ENCODE measurements around the gene FBXW4. TPM values are rescaled to one million over a fixed set of nuclear protein-coding genes. Genes with fewer than 3 reads are reported as not detected.

Gene FBXW4
- total RNA-seq, 6 experiments from 2014 or later, result 15.1 to 29.5 (median 25.6) TPM

DNA sequence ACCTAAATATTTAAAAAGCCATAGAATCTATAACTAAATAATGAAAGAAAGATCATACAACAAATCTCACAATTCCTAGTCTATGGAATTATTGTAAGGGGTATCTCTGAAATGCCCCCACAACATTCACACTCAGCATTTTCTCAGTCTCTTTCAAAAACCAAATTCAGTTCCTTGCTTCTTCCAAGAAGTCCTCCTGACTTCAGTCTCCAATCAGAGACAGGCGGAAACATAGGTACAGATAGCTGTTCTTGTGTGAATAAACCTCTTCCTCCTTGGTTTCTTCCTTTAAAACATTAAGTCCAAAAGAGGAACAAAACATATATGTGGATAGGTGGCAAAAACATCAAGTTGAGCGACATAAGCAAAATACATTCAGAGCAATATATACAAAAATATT is 13.9 kb upstream of the FBXW4 start:
- Histone ChIP-seq H3K9me3 (no peaks in the 10 kb centered on the region), H3K4me1 (no peaks in the 10 kb centered on the region), H3K27me3 (no peaks in the 10 kb centered on the region), H3K36me3 (no peaks in the 10 kb centered on the region), H3K27ac (no peak overlapping the region), H3K4me3 (no peak overlapping the region)
- no peak for ATAC-seq
- intact Hi-C loops (cut with DNase I), result no loop called here
- WGBS (ENCODE audit: insufficient coverage, low coverage, low lambda C conversion rate, missing lambda C conversion rate), result 62% methylated on average over 2 of the region's 2 CpGs
- no peak for DNase-seq
- TF ChIP-seq POLR2A (IDR thresholded peaks at IDR 0.05), result no peak
- TF ChIP-seq, protein P1, sequence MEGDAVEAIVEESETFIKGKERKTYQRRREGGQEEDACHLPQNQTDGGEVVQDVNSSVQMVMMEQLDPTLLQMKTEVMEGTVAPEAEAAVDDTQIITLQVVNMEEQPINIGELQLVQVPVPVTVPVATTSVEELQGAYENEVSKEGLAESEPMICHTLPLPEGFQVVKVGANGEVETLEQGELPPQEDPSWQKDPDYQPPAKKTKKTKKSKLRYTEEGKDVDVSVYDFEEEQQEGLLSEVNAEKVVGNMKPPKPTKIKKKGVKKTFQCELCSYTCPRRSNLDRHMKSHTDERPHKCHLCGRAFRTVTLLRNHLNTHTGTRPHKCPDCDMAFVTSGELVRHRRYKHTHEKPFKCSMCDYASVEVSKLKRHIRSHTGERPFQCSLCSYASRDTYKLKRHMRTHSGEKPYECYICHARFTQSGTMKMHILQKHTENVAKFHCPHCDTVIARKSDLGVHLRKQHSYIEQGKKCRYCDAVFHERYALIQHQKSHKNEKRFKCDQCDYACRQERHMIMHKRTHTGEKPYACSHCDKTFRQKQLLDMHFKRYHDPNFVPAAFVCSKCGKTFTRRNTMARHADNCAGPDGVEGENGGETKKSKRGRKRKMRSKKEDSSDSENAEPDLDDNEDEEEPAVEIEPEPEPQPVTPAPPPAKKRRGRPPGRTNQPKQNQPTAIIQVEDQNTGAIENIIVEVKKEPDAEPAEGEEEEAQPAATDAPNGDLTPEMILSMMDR (IDR thresholded peaks at IDR 0.05), result no peak

DNA sequence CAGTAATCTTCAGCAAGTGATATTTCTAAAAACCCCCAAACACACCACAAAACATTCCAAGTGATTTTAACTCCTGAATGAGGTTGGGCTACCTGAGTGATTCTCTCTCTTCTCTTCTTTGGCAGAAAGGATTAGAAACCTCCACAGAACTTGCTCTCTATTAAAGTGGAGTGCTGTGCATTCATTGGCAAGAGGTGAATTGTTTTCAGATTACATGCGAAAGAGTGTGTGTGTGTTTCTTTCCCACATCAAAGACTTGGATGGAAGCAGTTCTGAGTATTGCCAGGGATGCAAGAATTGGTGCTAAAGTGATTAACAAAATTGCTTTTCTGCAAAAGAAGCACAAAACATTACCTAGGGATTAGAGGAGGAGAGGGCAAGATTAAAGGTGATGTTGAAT is 13.1 kb upstream of the FBXW4 start:
- ATAC-seq (no peak), DNase-seq (no peak)
- Histone ChIP-seq H3K4me1 (no peaks in the 10 kb centered on the region), H3K9me3 (no peaks in the 10 kb centered on the region), H3K36me3 (no peaks in the 10 kb centered on the region), H3K27me3 (no peaks in the 10 kb centered on the region), H3K27ac (no peak overlapping the region), H3K4me3 (no peak overlapping the region)
- TF ChIP-seq, protein P1 (IDR thresholded peaks at IDR 0.05), result no peak
- no peak for TF ChIP-seq POLR2A (IDR thresholded peaks at IDR 0.05)
- intact Hi-C loops (cut with DNase I), result no loop called here
- WGBS (ENCODE audit: insufficient coverage, low coverage, low lambda C conversion rate, missing lambda C conversion rate), result 22% methylated on average over 1 of the region's 1 CpG

DNA sequence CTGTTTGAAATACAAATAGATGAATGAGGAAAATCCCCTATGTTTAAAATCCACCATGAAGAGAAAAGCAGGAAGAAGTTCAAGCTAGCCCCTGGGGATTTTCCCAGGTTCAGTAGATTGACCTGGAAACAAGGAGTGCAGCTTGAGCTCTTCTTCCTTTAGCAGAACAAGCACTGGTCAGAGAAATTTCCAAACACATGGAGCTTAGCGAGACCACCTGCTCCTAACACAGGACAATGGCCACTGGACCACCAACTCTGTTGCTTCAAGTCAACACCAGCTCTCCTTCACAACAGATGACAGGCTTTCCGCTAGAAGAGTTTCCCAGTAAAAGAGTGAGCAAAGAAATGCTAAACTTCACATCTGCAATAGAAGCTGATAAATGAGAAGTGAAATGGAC is 9.4 kb upstream of the FBXW4 start:
- H3K36me3 ChIP-seq, result no peaks in the 10 kb centered on the region
- 100% methylated on average over 2 of the region's 2 CpGs for WGBS (ENCODE audit: insufficient coverage, low coverage, low lambda C conversion rate, missing lambda C conversion rate)

DNA sequence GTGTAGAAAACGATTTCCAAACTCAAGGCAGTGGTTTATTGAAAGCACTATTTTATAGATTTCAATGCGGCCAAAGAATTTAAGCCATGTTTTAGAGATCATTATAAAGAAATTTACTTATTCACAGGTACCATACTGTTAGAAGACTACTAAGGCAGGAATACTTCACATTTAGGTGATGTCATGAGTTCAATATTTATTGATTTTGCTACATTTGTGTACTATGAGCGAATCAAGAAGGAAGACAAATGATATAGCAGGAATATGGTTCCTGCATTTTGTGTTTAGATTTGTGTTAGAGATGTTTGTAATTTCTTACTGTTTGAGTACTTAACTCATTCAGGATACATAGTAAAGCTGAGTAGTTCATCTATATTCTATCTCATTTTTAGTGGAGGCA is 1.7 kb upstream of the FBXW4 start:
- Histone ChIP-seq H3K4me1 (peaks cover 0 to 14% (median 6%) of the 10 kb centered on the region in 4 donors), H3K27me3 (no peaks in the 10 kb centered on the region), H3K27ac (no peak overlapping the region), H3K36me3 (no peaks in the 10 kb centered on the region), H3K9me3 (no peaks in the 10 kb centered on the region), H3K4me3 (no peak overlapping the region)
- WGBS (ENCODE audit: insufficient coverage, low coverage, low lambda C conversion rate, missing lambda C conversion rate), result 86% methylated on average over 3 of the region's 3 CpGs
- intact Hi-C loops (cut with DNase I), result no loop called here
- ATAC-seq (no peak), DNase-seq (no peak)
- TF ChIP-seq POLR2A (IDR thresholded peaks at IDR 0.05), result no peak
- TF ChIP-seq, protein P1 (IDR thresholded peaks at IDR 0.05), result no peak

More for the DNA sequence above, 9.4 kb upstream of the FBXW4 start:
- Histone ChIP-seq H3K4me3 (no peak overlapping the region), H3K4me1 (no peaks in the 10 kb centered on the region), H3K9me3 (no peaks in the 10 kb centered on the region), H3K27me3 (no peaks in the 10 kb centered on the region), H3K27ac (no peak overlapping the region)
- intact Hi-C loops (cut with DNase I), result no loop called here
- ATAC-seq (no peak), DNase-seq (no peak)
- no peak for TF ChIP-seq POLR2A (IDR thresholded peaks at IDR 0.05)
- TF ChIP-seq, protein P1 (IDR thresholded peaks at IDR 0.05), result no peak

DNA sequence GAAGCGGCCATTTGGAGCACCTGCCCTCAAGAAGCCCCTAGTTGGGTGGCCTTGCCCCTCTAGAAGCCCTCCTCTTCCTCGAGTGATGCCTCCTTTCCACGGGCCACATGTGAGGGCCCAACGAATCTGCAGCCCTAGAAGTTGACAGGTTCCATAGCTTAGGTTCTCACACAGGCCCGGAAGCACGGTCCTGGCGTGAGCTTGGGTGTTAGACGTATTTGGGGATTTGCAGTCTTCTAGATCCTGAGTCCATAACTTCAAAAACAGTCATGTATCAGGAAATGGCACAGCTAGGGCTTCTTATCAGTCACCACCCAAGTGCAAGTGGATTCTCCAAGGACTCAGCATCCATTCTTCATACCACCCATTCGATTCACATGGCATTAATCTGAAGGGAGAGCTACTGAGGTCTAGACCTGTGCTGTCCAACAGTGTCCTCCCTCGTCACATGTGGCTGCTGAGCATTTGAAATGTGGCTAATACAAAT is 477 bp upstream of the FBXW4 start:
- H3K9me3 ChIP-seq, result no peaks in the 10 kb centered on the region
- peak overlapping the region; percentile 74 to 92 (median 87) for H3K4me3 ChIP-seq
- peak overlapping the region; percentile 88 to 96 (median 96) for H3K27ac ChIP-seq
- DNase-seq (no peak), ATAC-seq (no peak)
- TF ChIP-seq, protein P1 (IDR thresholded peaks at IDR 0.05), result no peak
- TF ChIP-seq POLR2A (IDR thresholded peaks at IDR 0.05), result no peak
- H3K4me1 ChIP-seq, result peaks cover 0 to 22% (median 11%) of the 10 kb centered on the region in 4 donors
- intact Hi-C loops (cut with DNase I), result no loop called here
- 90% methylated on average over 1 of the region's 10 CpGs for WGBS (ENCODE audit: insufficient coverage, low coverage, low lambda C conversion rate, missing lambda C conversion rate)
- no peaks in the 10 kb centered on the region for H3K36me3 ChIP-seq
- no peaks in the 10 kb centered on the region for H3K27me3 ChIP-seq

Data from right lobe of liver (tissue), 6 donors.